Activated naive CD4-positive, alpha-beta T cell treated with anti-CD3 and anti-CD28 coated beads for 36 hours (primary cell): ENCODE measurements around the gene UBE4B. TPM values are rescaled to one million over a fixed set of nuclear protein-coding genes. Genes with fewer than 3 reads are reported as not detected.
"Not testable (repeated sequence)": the region's sequence is repeated elsewhere in the genome, so short reads cannot be mapped to it uniquely, and the experiment has no call there.

ENCODE experiments used
- CTCF ChIA-PET: fragments of 350-600 bp; sonication (Branson Sonifier 250); formaldehyde crosslinking; loops from one replicate; lab custom pipeline; 2021; ENCODE audit warnings: antibody characterized with exemption; lab: Charles Lee
- DNase-seq: peaks from one replicate; pipeline ENCODE4 v3.0.0-alpha.2; 2020
- H3K27ac Mint-ChIP-seq: one replicate; pipeline ENCODE4 v1.8.0; 2021; ENCODE audit warnings: mild to moderate bottlenecking, mixed read lengths
- H3K27me3 Mint-ChIP-seq: one replicate; pipeline ENCODE4 v1.8.0; 2021; ENCODE audit warnings: low read depth, mixed read lengths
- H3K36me3 Mint-ChIP-seq: one replicate; pipeline ENCODE4 v1.8.0; 2021; ENCODE audit warnings: low read depth, mixed read lengths
- H3K4me1 Mint-ChIP-seq: one replicate; pipeline ENCODE4 v1.8.0; 2021; ENCODE audit warnings: low read depth, mixed read lengths
- H3K4me3 Mint-ChIP-seq: one replicate; pipeline ENCODE4 v1.8.0; 2021; ENCODE audit warnings: mild to moderate bottlenecking, moderate library complexity, mixed read lengths
- H3K9me3 Mint-ChIP-seq: one replicate; pipeline ENCODE4 v1.8.0; 2021; ENCODE audit warnings: mixed read lengths
- intact Hi-C: fragments of 100-400 bp; cut with micrococcal nuclease; formaldehyde crosslinking; loops from one replicate; pipeline ENCODE4 v1.15.1; 2023
- total RNA-seq, 2 experiments: library from RNA; stranded (reverse); gene quantifications; one replicate each; pipeline ENCODE4 v1.2.3, GENCODE V29; 2021

The UBE4B gene
- total RNA-seq, 2 experiments from 2014 or later = 20.1 to 21.3 TPM

GRCh38 chr1:10211805-10212410, 179.2 kb downstream of the UBE4B start:
- Mint-ChIP-seq H3K27ac (no peak overlapping the region), H3K4me3 (peak overlapping the region; percentile 72), H3K36me3 (no peaks in the 10 kb centered on the region), H3K9me3 (no peaks in the 10 kb centered on the region), H3K27me3 (no peaks in the 10 kb centered on the region), H3K4me1 (peaks cover 42% of the 10 kb centered on the region)
- CTCF ChIA-PET = interaction anchor here (0.9 kb wide), 2 partner anchors 71 to 204 kb away, joined by 3 to 4 read pairs; no protein-coding TSS in a partner anchor
- DNase-seq = peak; percentile 30
- intact Hi-C loops = loop anchor here (1.0 to 2.0 kb wide), 2 partner anchors 42 to 283 kb away; no protein-coding TSS in a partner anchor

GRCh38 chr1:10212476-10212875, 179.7 kb downstream of the UBE4B start:
- CTCF ChIA-PET = no interaction called here
- intact Hi-C loops = loop anchor here (1.0 to 2.0 kb wide), 2 partner anchors 42 to 282 kb away; no protein-coding TSS in a partner anchor
- Mint-ChIP-seq H3K4me3 (peak overlapping the region; percentile 10), H3K27ac (no peak overlapping the region), H3K36me3 (no peaks in the 10 kb centered on the region), H3K27me3 (no peaks in the 10 kb centered on the region), H3K4me1 (peaks cover 44% of the 10 kb centered on the region), H3K9me3 (no peaks in the 10 kb centered on the region)
- DNase-seq = no peak

- CTCF ChIA-PET = interaction anchor here (0.6 kb wide), 1 partner anchor 838 kb away, joined by 3 read pairs; no protein-coding TSS in a partner anchor
- no peak overlapping the region for H3K27ac Mint-ChIP-seq
- H3K4me3 Mint-ChIP-seq = no peak overlapping the region
- no peak for DNase-seq
- intact Hi-C loops = loop anchor here (2.0 kb wide), 1 partner anchor 282 kb away; no protein-coding TSS in a partner anchor
- H3K9me3 Mint-ChIP-seq = no peaks in the 10 kb centered on the region
- peaks cover 51% of the 10 kb centered on the region for H3K4me1 Mint-ChIP-seq
- no peaks in the 10 kb centered on the region for H3K27me3 Mint-ChIP-seq
- H3K36me3 Mint-ChIP-seq = no peaks in the 10 kb centered on the region
Measured at GRCh38 chr1:10213186-10213705, 180.5 kb downstream of the UBE4B start.

- no peak for DNase-seq
- no peaks in the 10 kb centered on the region for H3K9me3 Mint-ChIP-seq
- intact Hi-C loops = no loop called here
- H3K36me3 Mint-ChIP-seq = no peaks in the 10 kb centered on the region
- no peaks in the 10 kb centered on the region for H3K27me3 Mint-ChIP-seq
- peaks cover 42% of the 10 kb centered on the region for H3K4me1 Mint-ChIP-seq
- H3K4me3 Mint-ChIP-seq = peak overlapping the region; percentile 11
- H3K27ac Mint-ChIP-seq = no peak overlapping the region
- CTCF ChIA-PET = interaction anchor here (0.6 to 1.8 kb wide), 4 partner anchors 105 to 503 kb away, joined by 3 to 6 read pairs (median 4); no protein-coding TSS in a partner anchor
Measured at GRCh38 chr1:10216090-10216749, 183.5 kb downstream of the UBE4B start.

- peak; percentile 10 for DNase-seq
- Mint-ChIP-seq H3K9me3 (no peaks in the 10 kb centered on the region), H3K4me1 (peaks cover 30% of the 10 kb centered on the region), H3K27me3 (no peaks in the 10 kb centered on the region), H3K36me3 (no peaks in the 10 kb centered on the region), H3K4me3 (no peak overlapping the region), H3K27ac (no peak overlapping the region)
- intact Hi-C loops = no loop called here
- CTCF ChIA-PET = interaction anchor here (0.6 kb wide), 1 partner anchor 26 kb away, joined by 3 read pairs; no protein-coding TSS in a partner anchor
Measured at GRCh38 chr1:10217748-10218441, 185.1 kb downstream of the UBE4B start.

GRCh38 chr1:10220200-10220599, 187.4 kb downstream of the UBE4B start:
- CTCF ChIA-PET = no interaction called here
- H3K27ac Mint-ChIP-seq = no peak overlapping the region
- H3K36me3 Mint-ChIP-seq = no peaks in the 10 kb centered on the region
- no peaks in the 10 kb centered on the region for H3K9me3 Mint-ChIP-seq
- intact Hi-C loops = no loop called here
- no peak for DNase-seq
- H3K4me1 Mint-ChIP-seq = peaks cover 25% of the 10 kb centered on the region
- no peaks in the 10 kb centered on the region for H3K27me3 Mint-ChIP-seq
- H3K4me3 Mint-ChIP-seq = no peak overlapping the region

- CTCF ChIA-PET, intact Hi-C loops, H3K9me3 Mint-ChIP-seq, H3K36me3 Mint-ChIP-seq, H3K27ac Mint-ChIP-seq, H3K4me3 Mint-ChIP-seq, DNase-seq, H3K27me3 Mint-ChIP-seq: not testable (repeated sequence)
- peaks cover 22% of the 10 kb centered on the region for H3K4me1 Mint-ChIP-seq
Measured at GRCh38 chr1:10220657-10221056, 187.9 kb downstream of the UBE4B start.

GRCh38 chr1:10225573-10225972, 192.8 kb downstream of the UBE4B start:
- H3K27me3 Mint-ChIP-seq = no peaks in the 10 kb centered on the region
- no peaks in the 10 kb centered on the region for H3K9me3 Mint-ChIP-seq
- no peaks in the 10 kb centered on the region for H3K36me3 Mint-ChIP-seq
- H3K4me3 Mint-ChIP-seq = no peak overlapping the region
- CTCF ChIA-PET = interaction anchor here (0.7 to 1.9 kb wide), 2 partner anchors 16 to 1009 kb away, joined by 3 to 6 read pairs; partner anchors contain the start of gene KIF1B
- H3K27ac Mint-ChIP-seq = no peak overlapping the region
- DNase-seq = no peak
- H3K4me1 Mint-ChIP-seq = peaks cover 6% of the 10 kb centered on the region
- intact Hi-C loops = no loop called here

GRCh38 chr1:10228528-10228927, 195.8 kb downstream of the UBE4B start:
- Mint-ChIP-seq H3K4me1 (peaks cover 11% of the 10 kb centered on the region), H3K9me3 (no peaks in the 10 kb centered on the region), H3K27ac (no peak overlapping the region), H3K36me3 (no peaks in the 10 kb centered on the region), H3K4me3 (no peak overlapping the region), H3K27me3 (no peaks in the 10 kb centered on the region)
- intact Hi-C loops = no loop called here
- DNase-seq = no peak
- CTCF ChIA-PET = interaction anchor here (0.7 to 1.2 kb wide), 3 partner anchors 18 to 19 kb away, joined by 3 read pairs; partner anchors contain the start of gene KIF1B

GRCh38 chr1:10229903-10230302, 197.1 kb downstream of the UBE4B start:
- intact Hi-C loops = loop anchor here (5.0 kb wide), 1 partner anchor 52 kb away; no protein-coding TSS in a partner anchor
- no peak overlapping the region for H3K4me3 Mint-ChIP-seq

More at GRCh38 chr1:10229903-10230302, 197.1 kb downstream of the UBE4B start:
- CTCF ChIA-PET = no interaction called here
- no peak overlapping the region for H3K27ac Mint-ChIP-seq
- no peaks in the 10 kb centered on the region for H3K9me3 Mint-ChIP-seq
- H3K36me3 Mint-ChIP-seq = no peaks in the 10 kb centered on the region
- peaks cover 11% of the 10 kb centered on the region for H3K4me1 Mint-ChIP-seq
- DNase-seq = no peak
- no peaks in the 10 kb centered on the region for H3K27me3 Mint-ChIP-seq
